Lung microvascular endothelial cell (primary cell): ENCODE results near the gene GAS5. TPM values are rescaled to one million over a fixed set of nuclear protein-coding genes. Genes with fewer than 3 reads are reported as not detected.
"Not testable (repeated sequence)": the region's sequence is repeated elsewhere in the genome, so short reads cannot be mapped to it uniquely, and the experiment has no call there.

Experiments
- DNase-seq, 2 donors: peaks; one replicate each; pipeline versions ENCODE4 v3.0.0 to v3.0.0-alpha.2; 2010; ENCODE audit warnings: low read depth in 2 of 2
- total RNA-seq: library from RNA; depleted of rRNA; stranded (reverse); fragments of >200 nt; gene quantifications from 2 replicates; pipeline ENCODE4 v1.2.1, GENCODE V29; 2014

Gene GAS5
- total RNA-seq: 281 and 362 TPM in 2 replicates

DNA sequence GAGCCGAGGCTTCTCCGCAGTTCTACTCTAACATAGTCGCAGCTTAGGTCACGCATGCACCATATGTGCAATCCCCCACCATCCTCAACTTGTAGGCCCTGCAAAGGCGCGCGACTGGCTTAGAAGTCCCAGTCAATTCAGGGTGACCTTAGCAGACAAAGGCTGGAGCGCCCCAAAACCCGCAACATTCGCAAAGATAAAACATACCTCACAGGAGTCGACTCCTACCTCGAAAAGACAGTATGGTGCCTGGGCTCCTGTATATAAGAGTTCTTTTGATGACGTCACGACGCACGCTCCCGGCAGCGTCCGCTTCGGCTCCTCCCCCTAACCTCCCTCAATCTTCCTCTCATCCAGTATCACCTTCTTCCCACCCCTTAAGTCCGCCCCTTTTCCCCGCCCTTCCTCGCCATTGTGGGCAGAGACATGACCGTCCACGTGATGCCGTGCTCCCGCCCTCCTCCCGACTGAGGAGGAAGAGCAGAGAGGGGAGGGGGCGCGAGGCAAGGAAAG lies at the start of gene GAS5:
GAS5 (minus strand) TSS at position 237 of the 513 bp plus-strand sequence.
- DNase-seq: peak; percentile 100

DNA sequence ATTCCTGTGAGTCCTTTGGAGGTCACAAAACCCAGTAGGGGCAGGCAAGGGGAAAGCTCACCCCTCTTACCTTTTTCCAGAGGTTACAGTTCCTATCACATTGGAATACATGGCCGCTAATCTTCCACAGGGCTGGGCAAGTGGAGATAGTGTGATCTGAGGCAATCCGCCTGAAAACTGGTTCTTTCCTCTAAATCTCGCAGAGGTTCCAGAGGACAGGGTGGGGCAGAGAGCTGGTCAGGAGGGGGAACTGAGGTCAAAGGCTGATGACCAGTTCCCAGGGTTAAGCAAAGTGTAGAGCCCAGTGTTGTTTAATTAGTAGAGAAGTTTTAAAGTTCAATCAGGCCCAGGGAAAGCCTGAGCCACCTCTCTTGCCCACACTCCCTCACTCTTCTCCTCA lies 49.4 kb upstream of the GAS5 start, which contains the start of gene SERPINC1:
SERPINC1 (minus strand) TSS at position 179 of the 400 bp plus-strand sequence; CDS start at position 111, 68 bp downstream.
- DNase-seq: no peak

DNA sequence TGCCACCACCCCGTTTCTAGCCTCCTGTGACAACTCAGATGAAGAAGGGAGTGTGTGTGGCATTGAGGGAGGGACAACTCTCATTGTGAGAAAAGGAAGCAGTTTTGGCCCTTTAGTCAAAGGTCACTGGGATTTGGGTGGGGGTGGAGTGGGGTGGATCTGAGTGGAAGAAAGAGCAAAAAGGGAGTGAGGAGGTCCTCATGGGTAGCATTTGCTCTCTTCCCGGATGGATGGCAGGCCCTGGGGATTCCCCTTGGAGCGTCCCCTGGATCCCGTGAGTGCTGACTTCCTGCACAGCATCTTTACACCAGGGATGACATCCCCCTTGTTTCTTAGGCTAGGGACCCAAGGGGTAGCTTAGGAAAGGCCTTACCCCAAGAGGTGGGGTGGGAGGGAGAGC lies 48.9 kb upstream of the GAS5 start:
- no peak for DNase-seq

DNA sequence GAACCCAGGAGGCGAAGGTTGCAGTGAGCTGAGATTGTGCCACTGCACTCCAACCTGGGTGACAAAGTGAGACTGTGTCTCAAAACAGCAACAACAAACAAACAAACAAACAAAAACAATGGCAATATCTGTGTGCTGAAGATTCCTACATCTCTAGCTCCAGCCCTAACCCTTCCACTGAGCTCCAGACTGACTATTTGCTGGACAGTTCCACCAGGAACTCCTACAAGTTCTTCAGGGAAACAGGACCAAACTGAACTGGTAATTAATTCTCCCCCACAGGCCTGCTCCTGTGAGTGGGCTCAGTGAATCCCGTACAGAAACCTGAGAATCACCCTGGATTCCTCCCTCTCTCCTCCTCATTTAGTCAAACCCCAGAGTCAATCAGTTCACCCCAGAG lies 47.8 kb upstream of the GAS5 start:
- DNase-seq: no peak

DNA sequence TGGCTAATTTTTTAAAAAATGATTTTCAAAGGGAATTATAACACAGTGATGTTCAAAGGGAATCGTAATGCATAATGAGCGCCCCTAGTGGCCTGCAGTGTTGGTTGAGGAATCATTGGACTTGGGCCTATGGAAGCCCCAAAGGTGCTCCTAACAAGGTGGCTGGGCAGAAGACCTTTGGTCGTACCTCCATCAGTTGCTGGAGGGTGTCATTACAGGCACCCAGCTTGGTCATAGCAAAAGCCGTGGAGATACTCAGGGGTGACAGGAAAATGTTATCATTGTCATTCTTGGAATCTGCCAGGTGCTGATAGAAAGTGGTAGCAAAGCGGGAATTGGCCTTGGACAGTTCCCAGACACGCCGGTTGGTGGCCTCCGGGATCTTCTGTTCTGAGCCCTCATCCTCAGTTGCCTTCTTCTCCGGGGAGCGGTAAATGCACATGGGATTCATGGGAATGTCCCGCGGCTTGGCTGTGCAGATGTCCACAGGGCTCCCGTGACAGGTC lies 46.6 kb upstream of the GAS5 start:
- DNase-seq: peak; percentile 48 to 67

DNA sequence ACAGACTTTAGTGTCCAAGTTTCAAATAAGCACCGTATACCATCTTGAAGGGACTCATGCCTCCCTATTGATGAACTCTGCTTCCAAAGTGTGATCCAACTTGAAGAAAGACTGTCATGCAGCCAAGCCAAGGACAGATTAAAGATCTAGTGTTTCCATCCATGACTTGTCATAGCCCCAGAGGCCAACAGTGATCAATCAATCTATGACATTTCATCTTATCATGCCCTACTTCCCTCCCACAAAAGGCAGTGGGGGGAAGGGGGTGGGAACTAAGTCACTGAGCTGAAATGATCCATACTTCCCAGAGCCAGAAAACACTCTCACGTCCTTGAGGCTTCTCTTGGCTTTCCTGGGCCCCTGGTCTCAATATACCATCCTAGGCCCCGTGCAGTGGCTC lies 45.3 kb upstream of the GAS5 start:
- no peak for DNase-seq

DNA sequence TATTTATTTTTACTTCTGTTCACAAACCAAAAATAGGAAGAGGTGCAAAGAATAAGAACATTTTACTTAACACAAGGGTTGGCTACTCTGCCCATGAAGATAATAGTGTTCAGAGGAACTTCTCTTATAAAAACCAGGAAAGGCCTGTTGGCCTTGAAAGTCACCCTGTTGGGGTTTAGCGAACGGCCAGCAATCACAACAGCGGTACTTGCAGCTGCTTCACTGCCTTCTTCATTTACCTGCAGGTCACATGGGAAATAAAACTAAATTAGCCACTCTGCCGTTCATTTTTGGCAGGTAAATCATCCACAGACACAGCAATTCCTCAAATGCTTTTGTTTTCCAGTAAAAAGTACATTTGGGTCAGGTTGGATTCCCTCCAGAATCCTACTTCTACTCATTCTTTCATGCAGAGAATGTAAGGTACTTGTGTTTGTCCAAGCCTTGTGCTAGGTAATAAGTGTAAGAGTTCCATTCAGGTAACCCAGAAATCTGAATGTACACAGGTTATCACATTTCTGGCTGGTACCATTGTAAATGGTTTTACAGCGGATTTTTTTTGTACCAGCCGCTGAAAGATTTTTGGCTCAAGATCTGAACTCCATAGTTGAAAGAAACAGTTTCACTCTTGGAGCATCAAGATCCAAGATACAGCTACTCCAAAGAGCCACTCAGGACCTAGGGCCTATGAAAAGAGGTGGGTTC lies 36.2 kb upstream of the GAS5 start:
- no peak for DNase-seq

DNA sequence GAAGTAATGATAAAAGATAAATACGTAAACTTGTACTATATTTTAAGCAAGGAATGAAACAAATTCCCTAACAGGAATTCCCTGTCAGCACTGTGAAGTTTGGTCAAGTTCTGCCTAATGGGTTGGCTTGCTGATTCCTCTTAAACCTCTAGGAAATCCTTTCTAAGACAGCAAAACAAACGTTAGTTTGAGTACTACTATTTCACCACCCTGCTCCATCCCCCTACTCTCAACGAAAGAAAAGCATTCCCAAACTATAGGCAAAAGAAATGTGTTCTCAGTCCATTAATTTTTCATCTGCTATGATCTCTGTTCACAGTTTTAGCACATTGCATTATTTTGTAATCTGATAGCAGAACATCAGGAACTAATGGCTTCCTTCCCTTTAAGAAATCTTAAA lies 33.2 kb upstream of the GAS5 start:
- DNase-seq: no peak

DNA sequence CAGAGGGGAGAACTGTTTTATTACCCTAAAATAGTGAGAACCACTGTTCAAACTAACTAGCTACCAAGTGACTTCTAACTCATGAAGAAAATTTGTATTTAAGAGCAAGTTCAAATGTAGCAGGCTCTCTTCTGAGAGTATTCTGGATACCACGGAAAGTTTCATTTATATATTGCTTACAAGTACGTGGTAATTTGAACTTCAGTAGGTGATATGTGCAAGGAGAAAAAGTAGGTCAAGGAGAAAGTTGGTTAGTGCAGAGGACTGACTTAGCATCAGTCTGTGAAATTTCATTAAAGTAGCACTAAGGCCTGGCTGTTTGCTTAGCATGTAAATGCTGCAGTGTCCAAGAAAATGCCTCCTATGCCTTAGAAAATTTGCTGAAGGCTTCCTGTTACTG lies 32.6 kb upstream of the GAS5 start:
- no peak for DNase-seq

DNA sequence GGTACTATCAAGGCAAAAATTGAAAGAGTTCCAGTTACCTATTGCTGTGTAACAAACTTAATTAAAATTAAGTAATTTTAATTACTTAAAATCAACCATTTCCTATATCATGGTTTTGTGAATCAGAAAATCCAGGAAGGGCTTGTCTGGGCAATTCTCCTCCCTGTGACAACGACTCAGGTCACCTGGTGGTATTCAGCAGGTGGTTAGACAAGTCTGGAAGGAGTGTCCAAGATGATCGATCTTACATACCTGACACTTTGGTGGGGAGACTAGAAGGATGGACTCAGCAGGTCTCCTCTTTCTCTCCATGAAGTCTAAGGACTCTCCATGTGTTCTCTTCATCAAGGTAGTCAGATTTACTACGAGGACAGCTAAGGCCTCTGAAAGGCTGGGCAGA lies 26.4 kb upstream of the GAS5 start:
- DNase-seq: no peak

DNA sequence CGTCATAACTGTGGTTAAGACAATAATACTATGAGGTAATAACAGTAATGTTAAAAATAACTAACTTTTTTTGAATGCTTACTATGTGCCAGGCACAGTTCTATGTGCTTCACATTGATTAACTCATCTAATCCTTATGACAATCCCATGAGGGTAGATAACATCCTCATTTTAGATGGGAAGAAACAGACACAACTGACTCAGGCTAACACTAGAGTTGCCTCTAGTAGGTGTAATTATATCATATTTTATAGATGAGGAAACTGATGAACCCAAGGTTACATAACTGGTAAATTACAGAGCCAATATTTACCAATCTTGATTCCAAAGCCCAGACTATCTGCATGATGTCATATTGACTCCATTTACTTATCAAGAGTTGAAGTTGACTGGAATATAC lies 25.8 kb upstream of the GAS5 start:
- no peak for DNase-seq

DNA sequence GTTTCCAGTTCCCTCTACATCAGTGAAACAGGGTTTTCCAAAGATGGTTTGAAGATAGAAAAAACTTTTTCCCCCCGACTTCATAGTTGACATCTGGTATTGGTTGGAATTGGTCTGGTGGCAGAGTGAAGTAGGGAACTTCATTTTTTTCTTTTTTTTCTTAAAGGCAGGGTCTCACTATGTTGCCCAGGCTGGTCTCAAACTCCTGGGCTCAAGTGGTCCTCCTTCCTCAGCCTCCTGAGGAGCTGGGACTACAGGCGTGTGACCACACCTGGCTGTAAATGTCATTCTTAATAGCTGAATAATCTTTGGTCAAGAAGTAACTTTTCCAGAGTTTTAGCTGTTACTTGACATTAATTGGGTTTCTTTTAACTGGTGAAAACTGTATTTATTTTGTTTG lies 22.1 kb upstream of the GAS5 start:
- DNase-seq: no peak

DNA sequence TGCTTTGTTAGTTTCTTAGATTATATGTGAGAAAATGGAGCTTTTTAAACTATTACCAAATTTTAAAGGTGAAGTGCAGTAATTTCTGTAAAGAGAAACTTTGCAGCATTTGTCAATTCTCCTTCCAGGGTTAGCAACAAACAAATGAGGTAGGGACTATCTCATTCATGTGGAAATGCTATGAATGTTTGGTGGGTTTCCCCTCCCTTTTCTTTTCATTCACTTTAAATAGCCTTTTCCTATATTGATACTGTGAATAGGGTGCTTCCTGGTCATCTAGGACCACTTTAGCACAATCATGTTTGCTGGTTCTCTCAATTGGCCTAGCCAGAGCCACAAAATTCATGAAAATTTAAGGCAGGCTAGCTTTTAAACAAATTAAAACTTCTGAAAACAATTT lies 21.0 kb upstream of the GAS5 start:
- DNase-seq: no peak

DNA sequence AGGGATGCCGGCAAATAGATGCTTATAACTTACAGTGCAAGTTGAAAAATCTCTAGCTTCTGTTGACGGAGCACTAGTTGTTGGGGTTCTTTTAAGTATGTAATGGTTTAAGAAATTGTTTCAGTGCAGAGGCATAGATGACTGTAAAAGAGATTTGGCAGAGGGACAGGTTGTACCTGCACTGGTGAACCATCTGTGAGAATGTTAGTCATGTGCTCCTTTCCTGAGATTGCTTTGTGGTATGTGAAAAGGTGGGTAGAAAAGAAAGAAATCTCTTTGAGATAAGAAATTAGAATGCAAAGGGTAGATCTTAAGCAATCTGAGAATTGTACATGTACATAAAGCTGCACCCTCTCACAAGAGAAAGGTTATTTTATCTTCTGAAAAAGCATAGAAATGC lies 19.8 kb upstream of the GAS5 start:
- DNase-seq: no peak

DNA sequence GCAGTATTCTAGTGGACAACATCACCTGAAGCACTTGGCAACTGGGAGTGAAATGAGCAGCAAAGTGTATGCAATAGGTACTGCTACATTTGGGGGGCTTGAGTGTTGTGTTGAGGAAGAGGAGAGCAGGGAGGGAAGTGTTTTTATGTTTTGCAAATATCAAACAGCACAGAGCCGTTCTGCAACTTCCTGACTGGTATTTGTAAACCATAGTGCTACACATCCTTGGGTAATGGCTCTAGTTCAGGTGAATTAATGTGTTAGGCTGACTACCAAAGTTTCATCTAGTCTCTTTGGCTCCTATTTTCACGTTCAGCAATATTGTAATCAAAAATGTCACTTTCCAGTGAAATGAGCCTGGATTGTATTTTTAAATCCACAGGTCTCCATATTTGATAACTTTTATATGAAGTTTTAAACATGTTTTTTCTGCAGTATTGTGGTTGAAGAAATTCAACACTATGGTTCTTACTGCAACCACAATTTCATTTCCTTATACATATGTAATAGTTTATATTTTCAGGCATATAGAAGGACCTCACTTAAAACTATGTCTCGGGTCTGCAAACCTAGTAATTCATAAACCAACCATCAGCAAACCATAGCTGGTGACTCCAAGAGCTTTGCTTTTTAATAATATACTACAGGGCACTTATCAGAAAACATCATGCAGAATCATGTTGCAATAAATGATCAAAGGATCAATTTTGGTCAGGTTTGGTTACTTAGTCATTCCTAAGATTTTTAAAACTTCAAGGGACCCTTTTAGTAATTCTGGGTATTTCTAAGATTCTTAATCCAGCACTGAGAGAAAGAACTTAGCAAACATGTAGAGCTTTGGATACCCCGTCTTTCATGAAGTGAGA lies 19.2 kb upstream of the GAS5 start:
- no peak for DNase-seq

DNA sequence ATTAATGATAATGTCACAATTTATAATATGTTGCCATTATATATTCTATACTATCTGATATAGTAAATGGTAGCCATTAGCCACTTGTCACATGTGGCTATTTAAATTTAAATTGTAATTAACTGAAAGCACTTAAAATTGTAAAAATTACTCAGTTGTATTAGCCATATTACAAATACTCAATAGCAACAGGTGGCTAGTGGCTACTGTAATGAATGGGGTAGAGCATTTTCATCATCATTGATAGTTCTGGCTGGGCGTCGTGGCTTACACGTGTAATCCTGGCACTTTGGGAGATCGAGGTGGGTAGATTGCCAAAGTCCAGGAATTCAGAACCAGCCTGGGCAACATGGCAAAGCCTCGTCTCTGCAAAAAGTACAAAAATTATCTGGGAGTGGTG lies 16.9 kb upstream of the GAS5 start:
- no peak for DNase-seq

DNA sequence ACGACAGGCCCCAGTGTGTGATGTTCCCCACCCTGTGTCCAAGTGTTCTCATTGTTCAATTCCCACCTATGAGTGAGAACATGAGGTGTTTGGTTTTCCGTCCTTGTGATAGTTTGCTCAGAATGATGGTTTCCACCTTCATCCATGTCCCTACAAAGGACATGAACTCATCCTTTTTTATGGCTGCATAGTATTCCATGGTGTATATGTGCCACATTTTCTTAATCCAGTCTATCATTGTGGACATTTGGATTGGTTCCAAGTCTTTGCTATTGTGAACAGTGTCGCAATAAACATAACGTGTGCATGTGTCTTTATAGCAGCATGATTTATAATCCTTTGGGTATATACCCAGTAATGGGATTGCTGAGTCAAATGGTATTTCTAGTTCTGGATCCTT lies 13.3 kb upstream of the GAS5 start:
- not testable (repeated sequence) for DNase-seq

DNA sequence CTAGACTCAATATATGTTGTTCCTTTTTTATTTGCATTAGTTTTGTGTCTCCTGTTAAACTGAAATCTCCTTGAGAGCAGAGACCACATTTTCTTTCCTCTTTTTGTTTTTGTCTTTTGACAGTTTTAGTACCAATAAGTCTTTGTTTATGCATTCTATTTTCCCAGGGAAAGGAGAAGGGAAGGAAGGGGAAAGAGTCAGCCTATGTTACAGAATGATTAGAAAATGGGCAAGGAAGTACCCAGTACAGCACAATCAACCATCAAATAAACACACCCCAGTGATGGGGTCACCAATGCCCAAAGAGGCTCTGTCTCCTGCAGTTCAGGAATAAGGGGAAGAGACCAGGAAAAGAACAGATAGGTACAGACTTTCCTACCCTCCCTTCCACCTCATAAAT lies 10.5 kb upstream of the GAS5 start:
- DNase-seq: peak; percentile 33 to 52

DNA sequence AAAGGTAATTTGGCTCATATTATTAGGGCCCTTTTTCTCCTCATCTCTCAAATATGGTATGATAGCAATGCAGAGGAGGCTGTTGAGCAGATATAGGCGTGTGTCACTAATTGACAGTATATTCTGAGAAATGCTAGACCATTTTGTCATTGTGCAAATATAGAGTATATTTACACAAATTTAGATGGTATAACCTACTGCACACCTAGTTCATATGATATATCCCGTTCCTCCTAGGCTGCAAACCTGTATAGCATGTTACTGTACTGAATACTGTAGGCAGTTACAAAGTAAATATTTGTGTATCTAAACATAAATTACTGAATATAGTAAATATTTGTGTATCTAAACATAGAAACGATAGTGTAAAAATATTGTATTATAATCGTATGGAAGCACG lies 8.9 kb upstream of the GAS5 start:
- DNase-seq: no peak

DNA sequence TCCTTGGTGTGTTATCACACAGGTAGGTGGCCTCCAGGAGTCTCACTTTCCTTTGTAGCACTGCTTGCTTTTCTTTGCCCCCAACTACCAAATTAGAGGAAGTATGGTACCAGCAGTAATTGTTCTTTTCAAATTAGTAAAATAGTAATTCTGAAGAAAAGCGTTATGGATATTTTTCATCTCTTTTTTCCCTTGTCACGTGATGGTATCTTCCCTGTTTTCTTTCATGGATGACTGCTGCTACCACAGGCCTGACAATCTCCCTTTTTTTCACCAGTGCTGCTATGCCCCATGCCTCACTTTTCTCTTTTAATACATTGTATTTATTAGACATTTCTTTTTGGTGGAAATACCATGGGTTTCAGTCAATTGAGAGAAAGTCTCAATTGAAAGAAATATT lies 3.7 kb upstream of the GAS5 start:
- DNase-seq: no peak

DNA sequence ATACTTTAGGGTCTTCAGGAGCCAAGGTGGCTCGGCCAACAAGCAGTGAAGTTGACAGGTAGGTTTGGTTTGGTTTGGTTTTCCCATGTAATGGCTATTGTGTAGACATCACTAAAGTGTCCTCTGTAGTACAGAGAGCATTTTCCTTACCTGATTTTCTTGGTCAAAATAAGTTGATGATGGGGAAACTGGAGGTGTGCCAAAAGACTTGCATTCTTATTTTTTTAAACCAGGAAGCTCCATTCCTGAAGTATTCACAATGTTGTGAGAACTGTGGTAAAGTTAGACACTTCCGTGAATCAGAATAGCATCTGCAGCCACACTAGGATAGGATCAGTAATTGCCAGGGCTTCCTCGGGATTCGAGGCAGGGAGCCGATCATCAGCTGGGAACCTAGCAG lies 3.3 kb upstream of the GAS5 start:
- DNase-seq: peak in 1 of 2 donors; percentile 57

DNA sequence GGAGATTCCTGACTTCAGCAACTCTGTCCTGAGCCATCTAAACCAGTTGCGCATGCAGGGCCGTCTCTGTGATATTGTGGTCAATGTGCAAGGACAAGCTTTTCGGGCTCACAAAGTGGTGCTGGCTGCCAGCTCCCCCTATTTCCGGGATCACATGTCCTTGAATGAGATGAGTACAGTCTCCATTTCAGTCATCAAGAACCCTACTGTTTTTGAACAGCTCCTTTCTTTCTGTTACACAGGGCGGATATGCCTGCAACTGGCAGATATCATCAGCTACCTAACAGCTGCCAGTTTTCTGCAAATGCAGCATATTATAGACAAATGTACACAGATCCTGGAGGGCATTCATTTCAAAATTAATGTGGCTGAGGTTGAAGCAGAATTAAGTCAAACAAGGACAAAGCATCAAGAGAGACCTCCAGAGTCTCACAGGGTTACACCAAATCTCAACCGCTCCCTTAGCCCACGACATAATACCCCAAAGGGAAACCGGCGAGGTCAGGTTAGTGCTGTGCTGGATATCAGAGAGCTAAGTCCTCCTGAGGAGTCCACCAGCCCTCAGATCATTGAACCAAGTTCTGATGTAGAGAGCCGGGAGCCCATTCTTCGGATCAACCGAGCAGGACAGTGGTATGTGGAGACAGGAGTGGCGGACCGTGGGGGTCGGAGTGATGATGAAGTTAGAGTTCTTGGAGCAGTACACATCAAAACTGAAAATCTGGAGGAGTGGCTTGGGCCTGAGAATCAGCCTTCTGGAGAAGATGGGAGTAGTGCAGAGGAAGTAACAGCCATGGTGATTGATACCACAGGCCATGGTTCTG lies 2.7 kb upstream of the GAS5 start:
- peak; percentile 75 to 91 for DNase-seq
